Activated CD4-positive, alpha-beta T cell treated with anti-CD3 and anti-CD28 coated beads for 24 hours (primary cell): ENCODE measurements around the gene SELENOW.
"Not testable (repeated sequence)": the region's sequence is repeated elsewhere in the genome, so short reads cannot be mapped to it uniquely, and the experiment has no call there.

Experiments
- DNase-seq, 2 donors: peaks; one replicate each; pipeline ENCODE4 v3.0.0-alpha.2; 2020; ENCODE audit warnings: low read depth in 2 of 2

Gene SELENOW

GRCh38 chr19:47781590-47782262 is 3.2 kb downstream of the SELENOW start:
- no peak for DNase-seq

- DNase-seq = no peak
These were observed 8.1 kb downstream of the SELENOW start for GRCh38 chr19:47786566-47786965.

- not testable (repeated sequence) for DNase-seq
These were observed 8.8 kb downstream of the SELENOW start for GRCh38 chr19:47787307-47787706.

- DNase-seq = not testable (repeated sequence)
These were observed 11.3 kb downstream of the SELENOW start for GRCh38 chr19:47789811-47790210.

- DNase-seq = peak; percentile 86 to 90
These were observed 11.9 kb downstream of the SELENOW start for GRCh38 chr19:47790398-47790814.

GRCh38 chr19:47792616-47793015 is 14.1 kb downstream of the SELENOW start:
- DNase-seq = no peak

- DNase-seq = no peak
These were observed 16.0 kb downstream of the SELENOW start for GRCh38 chr19:47794526-47794925.

- no peak for DNase-seq
These were observed 18.3 kb downstream of the SELENOW start for GRCh38 chr19:47796785-47797184.

GRCh38 chr19:47797996-47798903 is 19.7 kb downstream of the SELENOW start:
- no peak for DNase-seq

- DNase-seq = no peak
These were observed 20.4 kb downstream of the SELENOW start for GRCh38 chr19:47798904-47799266.

GRCh38 chr19:47801270-47801669 is 22.8 kb downstream of the SELENOW start:
- no peak for DNase-seq

- DNase-seq = no peak
These were observed 24.1 kb downstream of the SELENOW start for GRCh38 chr19:47802521-47803043.

GRCh38 chr19:47803148-47803547 is 24.6 kb downstream of the SELENOW start:
- DNase-seq = not testable (repeated sequence)

GRCh38 chr19:47803671-47804070 is 25.2 kb downstream of the SELENOW start:
- DNase-seq = not testable (repeated sequence)

GRCh38 chr19:47804451-47804850 is 25.9 kb downstream of the SELENOW start, which contains the start of gene TPRX1:
TSS of gene TPRX1 (minus strand) at chr19:47804551. CDS start at chr19:47804539, 12 bp downstream.
- not testable (repeated sequence) for DNase-seq

GRCh38 chr19:47805313-47805712 is 26.8 kb downstream of the SELENOW start:
- DNase-seq = no peak

- no peak for DNase-seq
These were observed 27.9 kb downstream of the SELENOW start for GRCh38 chr19:47806435-47806834.

GRCh38 chr19:47813304-47813994 is 34.9 kb downstream of the SELENOW start:
- DNase-seq = peak; percentile 75 to 79

GRCh38 chr19:47813995-47814328 is 35.5 kb downstream of the SELENOW start:
- no peak for DNase-seq

GRCh38 chr19:47816270-47816669 is 37.8 kb downstream of the SELENOW start:
- DNase-seq = not testable (repeated sequence)

GRCh38 chr19:47818221-47818620 is 39.7 kb downstream of the SELENOW start:
- DNase-seq = not testable (repeated sequence)

- no peak for DNase-seq
These were observed 41.4 kb downstream of the SELENOW start for GRCh38 chr19:47819858-47820257.
